COLO668 (cell line): ENCODE measurements around the gene FAM200B.
A peak's percentile ranks its signal among the peaks of the same experiment; 100 is the strongest.

Experiments used
- DNase-seq: peaks from one replicate; lab custom pipeline; 2025; ENCODE audit not compliant: unreplicated experiment; lab: John Stamatoyannopoulos, UW

Gene FAM200B

GRCh38 chr4:15695240-15695699, 13.6 kb downstream of the FAM200B start:
- DNase-seq: no peak

DNA sequence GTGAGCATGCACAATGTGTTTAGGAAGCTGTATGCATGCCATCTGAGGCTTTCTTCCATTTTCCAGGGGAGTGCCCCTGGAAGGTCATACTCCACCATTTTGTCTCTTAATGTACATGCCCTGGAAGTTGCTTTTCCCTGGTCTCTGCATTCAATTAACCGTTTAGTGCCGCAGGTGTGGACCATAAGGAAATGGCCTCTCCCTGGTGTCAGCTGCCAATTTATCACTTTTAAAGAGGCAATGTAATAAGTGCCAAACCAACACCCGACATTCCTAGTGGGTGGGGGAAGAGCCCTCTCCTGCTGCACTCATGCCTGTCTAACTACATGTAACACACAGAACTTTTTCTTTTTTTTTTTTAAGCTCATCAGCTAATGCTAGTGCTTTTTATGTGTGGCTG, 14.1 kb downstream of the FAM200B start:
- no peak for DNase-seq

GRCh38 chr4:15696866-15697265, 15.2 kb downstream of the FAM200B start:
- DNase-seq: no peak

GRCh38 chr4:15702941-15703403, 21.3 kb downstream of the FAM200B start, which contains the start of gene BST1:
BST1 (plus strand) TSS chr4:15703065; CDS start chr4:15703145, 80 bp downstream.
- no peak for DNase-seq

GRCh38 chr4:15703439-15703838, 21.8 kb downstream of the FAM200B start:
- DNase-seq: no peak

- DNase-seq: no peak
Observed at GRCh38 chr4:15704129-15704528, 22.5 kb downstream of the FAM200B start.

GRCh38 chr4:15706646-15707362, 25.2 kb downstream of the FAM200B start:
- no peak for DNase-seq

DNA sequence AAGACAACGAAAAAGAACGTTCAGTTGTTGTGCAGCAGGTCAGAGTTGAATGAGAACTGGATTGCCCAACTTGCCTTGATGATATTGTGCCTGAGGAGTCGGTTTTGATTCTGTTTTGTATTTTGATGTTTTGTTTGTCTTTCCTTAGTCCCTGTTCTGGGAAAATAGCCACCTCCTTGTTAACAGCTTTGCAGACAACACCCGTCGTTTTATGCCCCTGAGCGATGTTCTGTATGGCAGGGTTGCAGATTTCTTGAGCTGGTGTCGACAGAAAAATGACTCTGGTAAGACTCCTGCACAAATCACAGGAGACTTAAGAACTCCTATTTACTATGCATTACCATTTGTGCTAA, 25.7 kb downstream of the FAM200B start:
- DNase-seq: no peak

GRCh38 chr4:15711762-15712161, 30.1 kb downstream of the FAM200B start:
- DNase-seq: no peak

GRCh38 chr4:15712214-15712613, 30.6 kb downstream of the FAM200B start:
- no peak for DNase-seq

- DNase-seq: no peak
Observed at GRCh38 chr4:15714141-15714540, 32.5 kb downstream of the FAM200B start.

DNA sequence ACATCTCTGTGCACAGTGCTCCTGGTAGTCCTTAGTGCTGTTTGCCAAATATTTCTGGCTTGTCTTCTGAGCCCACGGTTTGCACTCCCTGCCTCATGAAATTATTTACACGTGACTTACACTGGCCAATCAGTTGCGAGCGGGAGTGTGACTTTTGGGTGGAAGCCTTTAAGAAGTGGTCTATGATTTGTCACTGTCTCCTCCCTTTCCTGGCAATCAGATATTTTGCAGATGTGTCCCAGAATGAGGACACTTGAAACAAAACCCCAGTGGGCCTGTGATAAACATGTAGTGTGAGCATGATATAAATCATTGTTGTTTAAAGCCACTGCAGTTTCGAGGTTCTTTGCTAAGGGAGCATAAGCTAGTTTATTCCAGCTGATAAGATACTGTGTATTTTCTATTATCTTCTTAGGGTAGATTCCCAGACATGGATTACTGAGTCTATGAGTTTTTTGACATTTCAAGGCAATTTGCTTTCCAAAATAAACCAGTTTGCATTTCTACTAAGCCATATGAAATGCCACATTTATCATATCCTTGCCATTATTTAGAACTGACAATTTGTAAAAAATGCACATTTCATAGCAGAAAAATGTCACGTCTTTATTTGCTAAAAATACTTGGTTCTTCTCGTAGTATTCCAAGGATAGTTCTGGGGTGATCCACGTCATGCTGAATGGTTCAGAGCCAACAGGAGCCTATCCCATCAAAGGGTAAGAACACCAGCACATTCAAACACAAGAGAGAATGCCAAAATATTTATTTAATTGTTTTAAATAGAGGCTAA, 33.2 kb downstream of the FAM200B start:
- no peak for DNase-seq

- no peak for DNase-seq
Observed at GRCh38 chr4:15716115-15716514, 34.5 kb downstream of the FAM200B start.

GRCh38 chr4:15717086-15717485, 35.5 kb downstream of the FAM200B start:
- DNase-seq: no peak

GRCh38 chr4:15717657-15718416, 36.2 kb downstream of the FAM200B start:
- DNase-seq: no peak

DNA sequence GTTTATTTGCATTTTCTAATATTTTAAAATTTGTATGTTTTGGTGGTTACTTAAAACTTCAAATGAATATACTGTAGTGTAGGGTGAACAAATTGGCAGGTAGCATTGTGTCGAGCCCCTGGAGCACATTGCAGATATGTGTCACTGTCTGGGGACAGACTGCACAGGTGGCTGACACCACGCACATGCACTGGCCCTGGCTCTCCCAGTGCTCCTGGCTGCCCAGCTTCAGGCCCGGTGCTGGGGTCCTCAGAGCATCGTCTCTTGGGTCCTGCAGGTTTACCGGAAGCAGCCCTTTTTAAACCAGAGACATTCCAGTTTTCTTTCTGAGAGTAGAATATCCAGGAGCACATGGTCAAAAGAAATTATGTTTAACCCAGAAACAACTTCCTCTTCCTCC, 36.8 kb downstream of the FAM200B start:
- DNase-seq: no peak

GRCh38 chr4:15718959-15719358, 37.3 kb downstream of the FAM200B start:
- DNase-seq: no peak

DNA sequence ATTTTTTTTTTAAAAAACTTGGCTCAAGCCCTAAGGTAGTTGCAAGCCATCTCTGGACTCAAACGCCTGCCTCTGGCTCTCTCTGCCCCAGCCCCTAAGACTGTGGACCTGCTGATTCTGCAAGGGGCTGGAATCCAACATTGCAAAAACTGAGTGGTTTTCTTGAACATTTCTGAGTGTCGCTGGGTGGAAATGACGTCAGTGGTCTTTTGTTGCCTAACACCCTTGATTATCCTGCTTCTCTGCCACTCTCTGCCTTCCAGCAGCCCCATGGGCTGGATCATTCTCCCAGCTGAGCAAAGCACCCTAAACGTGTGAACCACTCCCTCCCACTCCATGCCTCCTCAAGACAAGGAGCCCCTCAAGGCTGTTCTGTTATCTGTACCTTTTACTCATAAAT, 37.9 kb downstream of the FAM200B start:
- DNase-seq: no peak

GRCh38 chr4:15720851-15721250, 39.2 kb downstream of the FAM200B start:
- no peak for DNase-seq

GRCh38 chr4:15725608-15726007, 44.0 kb downstream of the FAM200B start:
- no peak for DNase-seq

DNA sequence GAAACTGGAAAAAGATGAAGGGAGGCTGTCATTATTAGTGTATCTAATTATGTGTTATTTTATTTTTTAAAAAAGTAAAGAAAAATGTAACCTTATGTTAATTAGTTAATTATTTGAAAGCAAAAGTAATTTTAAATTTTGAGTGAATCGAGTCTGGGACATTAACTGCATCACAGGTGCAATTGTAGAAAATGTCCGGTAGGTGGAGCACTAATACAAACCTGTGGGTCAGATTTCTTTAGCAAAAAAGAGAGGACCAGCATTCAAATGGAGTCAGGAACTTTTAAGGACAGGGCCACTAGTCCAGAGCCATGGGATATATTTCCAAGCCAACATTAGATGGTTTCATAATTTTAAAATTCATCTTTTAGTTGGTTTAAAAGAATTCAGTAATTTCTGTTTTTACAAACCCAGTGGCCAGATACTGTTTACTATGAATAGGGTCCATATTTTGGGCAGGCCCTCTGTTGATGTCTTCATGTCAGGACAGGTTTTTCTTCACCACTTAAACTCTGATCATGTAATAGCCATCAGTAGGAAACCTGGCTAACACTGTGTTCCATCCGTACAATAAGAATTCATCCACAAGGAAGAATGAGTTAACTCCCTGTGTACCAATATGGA, 48.4 kb downstream of the FAM200B start:
- peak; percentile 14 for DNase-seq
